Activated CD8-positive, alpha-beta memory T cell treated with anti-CD3 and anti-CD28 coated beads, Interleukin-2, amount 50 U/mL, for 1 hour (primary cell): Measurements from ENCODE around the gene POGLUT2.
A peak's percentile ranks its signal among the peaks of the same experiment; 100 is the strongest.
"Not testable (repeated sequence)": the region's sequence is repeated elsewhere in the genome, so short reads cannot be mapped to it uniquely, and the experiment has no call there.

Experiments used
- DNase-seq: peaks from one replicate; pipeline ENCODE4 v3.0.0-alpha.2; 2020; ENCODE audit errors: extremely low read depth

POGLUT2 gene

DNA sequence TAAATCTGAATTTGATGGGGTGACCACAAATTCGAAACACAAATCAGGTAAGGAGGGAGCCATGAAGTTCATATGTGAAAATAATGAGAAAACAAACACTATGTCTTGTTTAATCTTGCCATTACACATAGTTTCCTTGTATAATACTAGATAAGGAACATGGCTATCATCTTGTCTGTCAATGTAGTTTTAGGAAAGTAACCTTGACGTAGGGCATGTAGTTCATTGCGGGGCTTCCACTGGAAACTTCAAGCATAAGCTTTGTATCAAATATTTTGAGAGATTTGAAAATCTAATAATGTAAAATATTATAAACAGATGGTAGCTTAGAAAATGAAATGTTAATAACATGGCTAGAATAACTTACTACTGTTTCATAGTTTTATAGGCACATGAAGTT, 8.9 kb upstream of the POGLUT2 start:
- no peak for DNase-seq

DNA sequence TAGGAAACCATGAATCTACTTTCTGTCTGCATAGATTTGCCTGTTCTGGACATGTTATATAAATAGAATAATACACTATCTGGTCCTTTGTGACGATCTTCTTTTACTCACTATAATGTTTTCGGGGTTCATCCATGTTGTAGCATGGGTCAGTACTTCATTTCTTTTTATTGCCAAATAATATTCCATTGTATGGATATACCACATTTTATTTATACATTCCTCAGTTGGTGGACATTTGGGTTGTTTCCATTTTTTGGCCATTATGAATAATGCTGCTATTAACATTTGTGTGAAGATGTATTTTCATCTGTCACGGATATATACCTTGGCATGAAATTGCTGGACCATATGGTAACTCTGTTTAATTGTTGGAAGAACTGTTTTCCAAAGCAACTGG, 6.9 kb upstream of the POGLUT2 start:
- DNase-seq, result no peak

DNA sequence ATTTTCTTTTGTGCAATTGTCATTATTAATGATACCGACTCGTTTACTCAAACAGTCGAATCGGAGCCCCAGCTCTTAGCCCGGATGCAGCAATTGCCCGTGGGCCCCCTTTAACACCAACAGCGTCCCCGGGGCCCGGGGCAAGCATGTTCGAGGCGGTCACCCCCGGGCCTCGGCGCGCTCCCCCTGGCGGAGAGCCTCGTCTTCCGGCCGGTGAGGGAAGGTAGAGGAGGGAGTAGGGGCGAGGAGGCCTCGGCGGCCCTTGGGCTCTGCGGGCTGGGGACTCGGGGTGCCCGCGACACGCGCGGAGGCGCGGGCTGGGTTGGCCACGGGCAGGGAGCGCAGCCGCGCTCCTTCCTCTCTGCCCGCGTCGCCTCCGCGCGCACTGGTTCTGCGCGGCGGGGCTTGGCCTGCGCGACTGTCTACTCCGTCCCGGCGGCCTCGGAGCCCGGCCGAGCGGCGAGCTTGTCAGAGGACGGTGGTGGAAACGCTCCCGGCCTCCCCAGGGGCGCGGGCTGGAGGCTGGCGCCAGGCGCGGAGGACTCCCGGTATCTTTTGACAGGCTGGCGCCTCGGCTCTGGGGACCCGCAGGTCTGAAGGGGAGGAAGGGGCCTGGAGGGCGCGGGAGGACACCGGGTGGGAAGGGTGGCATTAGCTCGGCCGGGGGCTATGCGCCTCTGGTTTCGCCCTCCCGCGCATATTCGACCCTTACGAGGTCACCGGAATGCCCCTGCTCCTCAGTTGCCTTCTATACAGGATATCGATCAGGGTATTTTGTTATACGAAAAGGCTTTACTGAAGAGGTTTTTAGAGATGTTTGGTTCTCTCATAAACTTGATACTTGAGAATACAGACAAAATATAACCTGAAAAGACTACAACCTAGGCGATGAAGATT, 1.6 kb upstream of the POGLUT2 start:
- peak; percentile 49 for DNase-seq

DNA sequence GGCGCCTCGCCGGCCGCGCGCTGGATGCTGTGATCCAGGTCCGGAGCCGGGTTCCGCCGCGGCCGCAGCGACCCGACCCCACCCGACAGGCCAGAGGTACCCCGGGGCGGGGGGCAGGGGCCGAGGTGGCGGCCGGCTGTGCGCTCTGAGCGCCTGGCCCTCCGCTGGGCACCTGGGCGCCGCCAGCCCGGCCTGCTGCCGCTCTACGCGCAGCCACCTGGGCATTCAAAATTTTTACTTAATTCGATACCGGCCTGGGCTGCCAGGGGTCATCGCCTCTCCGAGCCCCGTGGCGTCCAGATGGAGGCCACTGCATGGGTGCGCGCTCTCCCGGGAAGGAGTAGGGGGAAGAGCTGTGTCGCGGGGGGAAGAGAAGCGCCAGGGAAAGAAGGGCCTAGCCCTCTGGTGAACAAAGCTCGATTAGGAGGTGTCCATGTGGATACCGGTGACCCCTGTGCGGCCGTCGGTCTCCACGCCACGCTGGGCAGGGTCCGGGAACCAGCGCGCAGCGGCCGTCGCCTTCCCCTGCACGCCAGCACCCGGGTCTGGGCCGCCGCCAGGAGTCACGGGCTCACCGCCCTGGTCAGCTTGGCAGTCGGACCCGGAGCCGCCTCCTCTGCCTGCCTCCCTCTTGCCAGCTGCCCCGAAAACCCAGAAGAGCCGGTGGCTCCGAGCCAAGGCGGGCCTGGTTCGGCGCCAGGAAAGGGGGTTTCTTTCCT, 809 bp upstream of the POGLUT2 start:
- DNase-seq, result no peak

DNA sequence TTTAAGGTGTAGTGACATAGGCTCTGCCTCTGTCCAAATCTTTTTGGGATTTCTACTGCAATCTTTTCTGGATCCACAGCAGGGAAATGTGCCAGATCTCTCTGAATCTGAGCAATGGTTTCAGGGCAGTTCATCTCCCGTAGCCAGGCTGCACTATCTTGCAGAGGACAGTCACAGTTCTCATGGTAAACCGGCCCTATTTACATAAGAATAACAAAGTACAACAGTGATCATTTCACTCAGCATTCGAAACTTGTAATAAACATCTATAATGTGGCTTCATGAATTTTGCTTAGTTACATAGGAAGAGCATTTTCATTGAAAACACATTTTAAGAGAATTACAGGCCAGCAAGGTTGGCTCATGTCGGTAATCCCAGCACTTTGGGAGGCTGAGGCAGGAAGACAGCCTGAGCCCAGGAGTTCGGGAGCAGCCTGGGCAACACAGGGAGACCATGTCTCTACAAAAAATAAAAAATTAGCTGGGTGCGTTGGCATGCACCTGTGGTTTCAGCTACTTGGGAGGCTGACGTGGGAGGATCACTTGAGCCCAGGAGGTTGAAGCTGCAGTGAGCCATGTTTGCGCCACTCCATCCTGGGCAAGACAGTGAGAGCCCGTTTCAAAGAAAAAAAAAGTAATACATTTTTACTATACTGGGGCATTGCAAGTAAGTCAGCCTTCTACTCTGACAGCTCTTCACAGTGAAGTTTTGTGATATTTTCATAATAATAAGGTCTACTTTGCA, 5.0 kb downstream of the POGLUT2 start:
- no peak for DNase-seq

DNA sequence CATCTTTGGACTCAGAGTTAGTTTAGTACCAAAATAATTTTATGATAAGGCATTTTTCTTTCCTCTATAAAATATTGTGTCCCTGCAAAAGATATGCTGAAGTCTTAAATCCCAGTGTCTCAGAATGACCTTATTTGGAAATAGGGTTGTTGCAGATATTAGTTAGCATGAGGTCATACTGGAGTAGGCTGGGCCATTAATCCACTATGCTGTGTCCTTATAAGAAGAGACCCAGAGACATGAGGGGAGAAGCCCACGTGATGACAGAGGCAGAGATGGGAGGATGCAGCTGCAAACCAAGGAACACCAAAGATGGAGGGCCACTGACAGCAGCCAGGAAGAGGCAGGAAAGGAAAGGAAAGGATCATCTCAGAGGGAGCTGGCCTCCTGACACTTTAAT, 6.4 kb downstream of the POGLUT2 start:
- no peak for DNase-seq

DNA sequence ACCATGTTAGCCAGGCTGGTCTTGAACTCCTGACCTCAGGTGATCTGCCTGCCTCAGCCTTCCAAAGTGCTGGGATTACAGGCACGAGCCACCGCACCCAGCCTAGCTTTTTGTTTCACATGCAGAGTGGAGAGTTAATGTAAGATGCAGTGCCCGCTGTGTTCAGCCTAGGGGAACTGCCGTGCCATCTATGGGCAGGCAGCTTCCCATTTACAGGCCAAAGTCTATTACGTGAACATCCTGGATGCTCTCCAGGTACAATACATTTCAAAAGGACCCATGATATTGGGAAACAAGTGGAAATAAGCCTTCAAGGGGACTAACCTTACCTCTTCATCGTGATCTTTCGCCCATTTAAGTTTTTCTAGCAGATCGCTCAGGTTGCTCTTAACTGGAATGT, 10.1 kb downstream of the POGLUT2 start:
- DNase-seq, result no peak

DNA sequence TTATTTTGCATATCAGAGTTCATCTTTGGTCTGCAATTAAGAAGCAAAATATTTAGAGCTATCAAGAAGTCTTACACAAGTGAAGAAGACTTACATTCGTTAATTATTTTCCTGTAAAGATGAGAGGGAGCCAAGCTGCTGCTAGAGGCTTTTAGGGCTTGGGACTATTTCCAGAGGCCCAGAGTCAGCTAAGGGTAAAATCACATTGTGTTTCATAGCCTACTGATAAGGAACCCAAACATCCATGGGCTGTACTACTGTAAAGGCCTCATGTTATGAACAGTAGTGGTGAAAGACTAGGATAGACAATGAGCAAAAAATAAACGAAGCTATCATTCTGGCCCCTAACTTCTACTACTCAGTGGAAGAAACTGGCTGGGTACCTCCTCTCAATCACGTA, 14.3 kb downstream of the POGLUT2 start:
- DNase-seq, result no peak

DNA sequence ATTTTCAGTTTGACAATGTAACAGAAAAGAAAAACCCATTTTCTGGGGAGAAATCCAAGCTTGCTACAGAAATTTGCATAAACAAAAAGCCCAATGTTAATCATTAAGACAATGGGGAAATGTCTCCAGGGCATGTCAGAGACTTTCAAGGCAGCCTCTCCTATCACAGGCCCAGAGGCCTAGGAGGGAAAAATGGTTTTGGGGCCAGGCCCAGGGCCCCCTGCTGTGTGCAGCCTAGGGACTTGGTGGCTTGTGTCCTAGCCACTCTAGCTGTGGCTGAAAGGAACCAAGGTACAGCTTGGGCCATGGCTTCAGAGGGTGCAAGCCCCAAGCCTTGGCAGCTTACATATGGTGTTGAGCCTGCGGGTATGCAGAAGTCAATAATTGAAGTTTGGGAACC, 17.2 kb downstream of the POGLUT2 start:
- DNase-seq, result no peak

DNA sequence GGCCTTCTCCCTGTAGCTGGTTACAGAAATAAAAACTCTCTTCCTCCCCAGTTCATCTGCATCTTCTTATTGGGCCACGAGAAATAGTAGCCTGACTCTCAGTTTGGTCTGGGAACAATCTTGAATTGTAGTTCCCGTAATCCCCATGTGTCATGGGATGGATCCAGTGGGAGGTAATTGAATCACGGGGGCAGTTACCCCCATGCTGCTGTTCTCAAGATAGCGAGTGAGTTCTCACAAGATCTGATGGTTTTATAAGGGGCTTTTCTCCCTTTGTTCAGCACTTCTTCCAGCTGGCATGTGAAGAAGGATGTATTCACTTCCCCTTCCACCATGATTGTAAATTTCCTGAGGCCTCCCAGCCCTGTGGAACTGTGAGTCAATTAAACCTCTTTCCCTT, 18.1 kb downstream of the POGLUT2 start:
- not testable (repeated sequence) for DNase-seq

DNA sequence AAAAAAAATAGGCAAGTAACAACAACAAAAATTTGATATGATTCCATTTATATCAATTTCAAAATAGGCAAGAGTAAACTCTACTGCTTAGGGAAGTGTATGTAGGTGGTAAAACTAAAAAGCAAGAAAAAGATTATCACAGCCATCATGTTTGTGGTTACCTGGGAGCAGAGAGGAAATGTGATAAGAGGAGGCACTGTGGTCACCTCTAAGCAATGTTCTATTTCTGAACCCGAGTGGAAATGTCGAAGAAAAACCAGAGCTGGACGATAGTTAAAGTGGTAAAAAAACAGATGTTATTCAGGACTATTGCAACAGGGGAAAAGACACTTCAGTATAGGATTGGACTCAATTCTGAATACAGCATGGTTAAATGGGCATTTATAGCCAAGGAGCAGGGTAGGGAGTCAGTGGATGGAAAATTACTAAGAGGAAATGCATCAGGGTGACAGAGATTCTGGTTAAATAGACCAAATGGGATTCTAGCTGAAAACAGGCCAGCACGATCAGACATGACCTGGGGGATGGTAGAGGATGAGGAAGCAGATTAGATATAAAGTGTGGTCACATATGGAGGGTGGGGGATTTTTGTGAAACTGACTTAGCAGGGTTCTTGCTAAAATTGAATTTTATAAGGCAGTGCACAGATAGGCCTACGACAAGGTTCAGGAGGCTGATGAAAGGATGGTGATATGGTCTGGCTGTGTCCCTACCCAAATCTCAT, 19.2 kb downstream of the POGLUT2 start:
- no peak for DNase-seq

DNA sequence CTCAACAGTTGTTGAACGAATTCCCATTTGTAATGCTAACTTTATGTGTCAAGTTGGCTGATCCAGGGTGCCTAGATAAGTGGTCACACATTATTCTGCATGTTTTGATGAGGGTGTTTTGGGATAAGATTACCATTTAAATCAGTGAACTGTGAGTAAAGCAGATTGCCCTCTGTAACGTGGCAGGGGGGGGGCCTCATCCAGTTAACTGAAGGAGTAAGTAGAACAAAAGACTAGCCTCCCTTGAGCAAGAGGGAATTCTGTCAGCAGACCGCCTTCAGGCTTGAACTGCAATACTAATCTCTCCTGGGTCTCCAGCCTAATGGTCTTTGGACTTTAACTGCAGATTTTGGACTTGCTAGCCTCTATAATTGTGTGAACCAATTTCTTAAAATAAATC, 21.0 kb downstream of the POGLUT2 start:
- no peak for DNase-seq

DNA sequence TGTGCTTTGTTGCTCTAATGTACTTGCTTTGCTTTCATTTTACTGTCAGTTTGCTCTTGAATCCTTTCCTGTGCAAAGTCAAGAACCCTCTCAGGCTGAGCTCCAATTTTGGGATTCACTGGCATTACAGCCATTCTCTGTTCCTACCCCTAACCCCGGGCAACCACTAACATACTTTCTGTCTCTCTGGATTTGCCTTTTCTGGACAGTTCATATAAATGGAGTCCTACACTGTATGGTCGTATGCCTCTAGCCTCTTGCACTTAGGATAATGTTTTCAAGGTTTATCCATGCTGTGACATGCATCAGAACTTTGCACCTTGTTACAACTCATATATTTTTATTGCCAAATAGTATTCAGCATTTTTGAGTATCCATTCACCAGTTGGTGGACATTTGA, 22.5 kb downstream of the POGLUT2 start:
- no peak for DNase-seq

DNA sequence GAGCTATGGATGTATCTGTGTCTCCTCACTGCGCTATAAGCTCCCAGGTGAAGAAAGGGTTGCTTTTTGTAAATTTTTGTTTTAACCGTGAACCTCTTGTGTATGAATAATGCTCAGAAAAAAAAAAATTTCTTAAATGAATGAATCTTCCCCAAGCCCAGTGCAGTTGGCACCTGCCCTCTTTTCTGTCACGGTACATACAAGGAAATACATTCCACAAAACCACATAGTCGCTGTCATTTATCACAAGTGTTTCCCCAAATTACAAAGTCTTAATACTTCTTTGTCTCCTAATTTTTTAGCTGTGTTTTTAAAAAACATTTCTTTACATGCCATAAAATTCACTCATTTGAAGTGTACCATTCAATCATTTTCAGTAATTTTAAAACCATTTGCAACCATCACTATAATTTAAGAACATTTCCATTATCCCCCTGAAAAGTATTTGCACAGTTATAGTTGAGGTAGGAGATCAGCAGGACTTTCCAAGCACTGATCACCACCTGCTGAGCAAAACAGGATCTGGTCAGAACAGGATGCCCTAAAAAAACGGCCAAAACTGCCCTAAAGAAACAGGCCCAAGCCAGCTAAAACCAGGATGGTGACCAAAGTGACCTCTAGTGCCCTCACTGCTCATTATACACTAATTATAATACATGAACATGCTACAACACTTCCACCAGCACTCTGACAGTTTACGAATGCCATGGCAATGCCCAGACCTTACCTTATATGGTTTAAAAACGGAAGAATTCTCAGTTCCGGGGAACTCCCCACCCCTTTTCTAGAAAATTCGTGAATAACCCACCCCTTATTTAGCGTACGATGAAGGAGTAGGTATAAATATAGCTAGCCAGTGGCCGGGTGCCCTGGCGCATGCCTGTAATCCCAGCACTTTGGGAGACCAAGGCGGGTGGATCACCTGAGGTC, 23.9 kb downstream of the POGLUT2 start:
- no peak for DNase-seq

DNA sequence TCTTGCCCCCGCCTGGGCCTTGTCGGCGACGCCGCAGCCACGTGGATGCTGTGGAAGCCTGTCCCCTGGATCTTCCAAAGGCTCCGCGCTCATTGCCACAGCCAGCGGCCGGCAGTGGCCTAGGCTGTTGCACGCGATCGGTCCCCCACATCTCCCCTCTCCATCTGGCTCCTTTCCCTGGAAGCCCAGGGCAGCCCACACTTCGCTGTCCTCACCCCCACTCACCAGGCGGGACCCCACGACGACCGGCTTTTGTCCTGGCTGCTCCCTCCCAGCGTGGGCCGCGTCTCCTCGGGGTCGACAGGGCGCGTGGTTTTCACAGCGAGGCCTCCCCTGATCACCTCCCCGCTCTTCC, 24.6 kb downstream of the POGLUT2 start:
- DNase-seq, result no peak

DNA sequence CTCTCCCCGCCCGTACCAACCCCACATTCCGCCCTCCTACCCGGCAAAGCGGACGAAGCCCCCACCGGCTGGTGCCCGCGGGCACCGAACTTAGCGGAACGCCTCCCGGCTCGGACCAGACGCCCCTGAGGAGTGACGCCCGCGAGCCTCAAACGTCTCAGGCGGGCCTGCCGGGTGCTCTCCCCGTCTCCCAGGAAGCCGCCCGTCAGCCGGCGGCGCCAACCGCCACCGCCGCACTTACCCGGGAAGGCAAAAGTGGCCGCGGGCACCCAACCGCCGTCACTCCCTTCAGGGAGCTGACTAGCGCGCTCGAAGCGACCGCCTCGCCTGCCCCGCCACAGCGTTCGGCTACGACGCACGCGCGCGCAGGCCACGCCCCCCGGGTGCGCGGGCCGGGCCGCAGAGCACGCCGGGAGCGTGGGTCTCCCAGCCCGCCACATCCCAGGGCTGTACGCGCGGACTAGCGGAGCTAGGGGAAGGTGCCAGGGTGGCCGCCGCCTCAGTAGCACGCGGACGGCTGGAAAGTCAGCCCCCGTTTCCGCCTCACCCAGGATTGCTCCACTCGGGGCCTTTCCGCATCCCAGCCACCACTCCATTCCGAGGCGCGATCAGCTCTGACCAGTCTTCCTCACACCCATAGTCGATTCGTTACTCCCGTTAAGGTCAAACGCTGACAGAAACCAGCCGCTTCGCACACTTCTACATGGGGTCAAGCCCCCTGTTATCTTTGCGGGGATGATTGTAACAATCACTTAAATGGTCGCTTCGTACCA, 25.1 kb downstream of the POGLUT2 start, which contains the start of gene TEX30:
Gene TEX30, minus strand, starts transcription at position 346 of the 773 bp plus-strand sequence. CDS start 3,760 bp downstream, outside the sequence.
- peak; percentile 53 for DNase-seq

DNA sequence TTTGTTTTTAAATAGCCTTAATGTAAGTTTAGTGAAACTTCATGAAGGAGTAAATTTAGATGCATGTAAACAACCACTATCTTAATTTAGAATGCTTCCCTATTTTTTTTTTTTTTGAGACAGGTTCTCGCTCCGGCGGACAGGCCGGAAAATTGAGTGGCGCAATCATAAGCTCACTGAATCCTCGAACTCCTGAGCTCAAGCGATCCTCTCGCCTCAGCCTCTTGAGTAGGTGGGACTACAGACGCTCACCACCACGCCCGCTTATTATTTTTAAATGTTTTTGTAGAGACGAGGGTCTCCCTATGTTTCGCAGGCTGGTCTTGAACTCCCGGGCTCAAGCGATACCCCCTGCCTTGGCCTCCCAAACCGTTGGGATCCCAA, 26.7 kb downstream of the POGLUT2 start:
- DNase-seq, result no peak

DNA sequence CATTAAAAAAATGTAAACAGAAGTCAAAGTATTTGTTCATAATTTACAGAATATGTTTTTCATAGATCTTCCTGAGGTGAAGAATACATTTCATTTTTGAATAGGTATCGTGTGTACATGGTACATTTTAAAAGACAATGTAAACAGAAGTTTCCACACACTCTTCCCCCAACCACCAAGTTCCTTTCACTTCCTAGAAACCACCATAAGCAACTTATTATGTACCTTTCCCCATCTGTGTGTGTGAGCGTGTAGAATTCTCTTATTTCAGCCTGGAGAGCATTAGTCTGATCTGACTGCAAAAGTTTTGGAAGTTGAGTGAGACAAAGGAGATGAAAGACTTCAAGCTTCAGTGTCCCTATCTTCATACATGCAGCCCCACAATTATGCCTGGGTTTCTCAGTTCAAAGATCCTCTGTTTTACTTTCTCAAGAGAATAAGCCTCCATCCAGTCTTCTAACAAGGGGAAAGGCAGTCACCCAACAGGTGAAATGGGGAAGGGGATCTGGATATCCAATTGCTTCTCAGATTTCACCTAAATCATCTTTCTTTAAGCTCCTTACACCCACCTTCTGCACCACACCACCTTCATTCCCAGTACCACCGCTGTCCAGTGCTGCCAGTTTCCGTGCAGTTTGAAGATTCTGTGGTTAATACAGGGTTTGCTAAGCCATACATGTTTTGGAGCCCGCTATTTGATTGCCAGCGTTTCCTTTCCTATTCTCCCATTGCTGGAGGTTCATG, 27.3 kb downstream of the POGLUT2 start:
- DNase-seq, result no peak

DNA sequence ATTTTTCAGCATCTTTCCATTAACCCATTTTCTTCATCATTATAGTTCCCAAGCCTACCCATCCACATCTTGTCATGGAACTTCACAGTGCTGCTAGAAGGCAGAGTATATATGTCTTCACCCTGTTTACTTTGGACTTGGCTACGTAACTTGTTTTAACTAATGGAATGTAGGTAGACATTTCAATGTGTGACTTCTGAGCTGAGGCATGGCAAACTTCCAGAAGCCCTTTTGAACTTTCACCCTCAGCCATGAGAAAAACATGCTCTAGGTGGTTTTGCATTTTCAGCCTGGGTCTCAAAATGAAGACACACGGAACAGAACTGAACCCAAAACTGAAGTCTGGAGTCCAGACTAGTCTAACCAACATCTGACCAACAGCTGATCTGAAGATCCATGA, 28.3 kb downstream of the POGLUT2 start:
- no peak for DNase-seq
